Thyroid gland (tissue), 4 donors: ENCODE data around the gene PRR20C.
"Not testable (repeated sequence)": the region's sequence is repeated elsewhere in the genome, so short reads cannot be mapped to it uniquely, and the experiment has no call there.

Experiments used
- CTCF ChIP-seq, 6 experiments: fragments of 200-600 bp in 3 of 6; fragments of 450-650 bp in 3 of 6; sonication (generic) in 3 of 6; IDR thresholded peaks; one replicate each; pipeline ENCODE4 v1.5.1; 2016 to 2019; ENCODE audit warnings: antibody characterized with exemption in 6 of 6, mild to moderate bottlenecking in 2 of 6, inconsistent platforms in 1 of 6, moderate library complexity in 1 of 6
- POLR2A ChIP-seq, 2 donors: fragments of 450-650 bp; IDR thresholded peaks; one replicate each; pipeline ENCODE4 v1.6.1; 2017; ENCODE audit warnings: antibody characterized with exemption in 2 of 2, mild to moderate bottlenecking in 2 of 2, moderate library complexity in 1 of 2

GRCh38 chr13:57153761-57154160 lies at the start of gene PRR20C:
- not testable (repeated sequence) for TF ChIP-seq POLR2A, CTCF (IDR thresholded peaks at IDR 0.05)
